ENCODE measurements around the gene RNF115. TPM values are rescaled to one million over a fixed set of nuclear protein-coding genes. Genes with fewer than 3 reads are reported as not detected.

Gene RNF115
- total RNA-seq, 1 experiment from 2014 or later: 11.0 TPM

- no peaks in the 10 kb centered on the region for H3K79me2 ChIP-seq (ENCODE audit: low read depth)
- H3K27me3 ChIP-seq (ENCODE audit: insufficient read depth, low read depth): no peaks in the 10 kb centered on the region
- no peaks in the 10 kb centered on the region for H3K9me3 ChIP-seq (ENCODE audit: insufficient read depth, low read depth)
- peaks cover 3% of the 10 kb centered on the region; the same call in 1 of the 2 replicates for H3K4me1 ChIP-seq (replicated peaks; ENCODE audit: insufficient read depth)
- peaks cover 24% of the 10 kb centered on the region; the same call in 1 of the 2 replicates for H3K36me3 ChIP-seq (ENCODE audit: low read depth)
- H3K9me2 ChIP-seq (ENCODE audit: insufficient read depth): no peaks in the 10 kb centered on the region
- ChIA-PET POLR2A (ENCODE audit: unreplicated experiment) (interaction anchor here (0.7 kb wide), 1 partner anchor 13 kb away, joined by 3 read pairs; the partner anchor contains the start of gene PIAS3), CTCF (interaction anchor here (0.6 to 2.7 kb wide), 4 partner anchors 13 to 133 kb away, joined by 4 to 16 read pairs (median 11); partner anchors contain the start of gene PIAS3)
- TF ChIP-seq EZH2 (IDR thresholded peaks at IDR 0.05; ENCODE audit: low read depth) (no peak), CTCF (conservative IDR thresholded peaks at IDR 0.05) (peak; percentile 75)
- H3K4me2 ChIP-seq: peak overlapping the region; percentile 90
- H3K27ac ChIP-seq: no peak overlapping the region
- BruUV-seq (replicated peaks): no TSS peak
- DNase-seq: peak in 1 of 2 experiments; percentile 20
- H2AFZ ChIP-seq: peak overlapping the region; percentile 83
- intact Hi-C loops (cut with micrococcal nuclease; ENCODE audit: unreplicated experiment): loop anchor here (5.0 kb wide), 1 partner anchor 166 kb away; no protein-coding TSS in a partner anchor
- no peaks in the 10 kb centered on the region for H4K20me1 ChIP-seq (ENCODE audit: insufficient read depth)
- H3K4me3 ChIP-seq: peak overlapping the region; percentile 63
- H3F3A ChIP-seq (ENCODE audit: insufficient read depth, low read depth): peaks cover 40% of the 10 kb centered on the region; the same call in 1 of the 2 replicates
Measured at GRCh38 chr1:145846201-145846612, 22.3 kb upstream of the RNF115 start.

DNA sequence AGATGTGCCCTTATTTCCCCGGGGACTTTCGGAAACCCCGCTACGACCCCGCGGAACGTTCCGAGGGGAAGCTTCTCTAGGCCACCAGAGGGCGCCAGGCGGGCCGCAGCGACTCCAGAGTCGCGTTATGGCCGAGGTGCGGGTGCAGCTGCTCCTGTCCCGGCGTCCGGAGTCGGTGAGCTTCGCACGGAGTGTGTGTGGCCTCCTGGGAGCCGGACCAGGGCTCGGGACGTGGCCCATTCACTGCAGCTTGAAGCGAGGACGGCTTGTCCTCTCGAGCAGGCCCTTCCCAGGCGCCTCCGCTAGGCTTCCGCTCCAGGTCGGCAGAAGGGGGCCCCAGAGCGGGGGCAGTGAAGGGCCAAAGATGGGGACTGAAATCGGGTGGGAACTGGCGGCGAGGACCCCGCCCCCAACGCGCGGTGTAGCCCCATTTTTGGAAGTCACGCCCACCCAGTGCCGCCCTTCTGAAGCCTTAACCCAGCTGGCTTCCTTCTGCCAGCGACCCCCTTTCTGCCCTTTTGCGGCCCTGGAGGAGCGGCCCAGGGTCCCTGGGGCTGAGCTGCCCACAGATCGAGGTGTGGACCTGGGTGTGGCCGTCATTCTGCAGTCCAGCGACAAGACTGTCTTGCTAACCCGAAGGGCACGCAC lies 21.7 kb upstream of the RNF115 start, which contains the start of gene NUDT17:
Gene NUDT17, plus strand, starts transcription at position 117 of the 648 bp plus-strand sequence. Its CDS starts 11 bp downstream, at position 128.
- peaks cover 20% of the 10 kb centered on the region; the same call in 1 of the 2 replicates for H3K36me3 ChIP-seq (ENCODE audit: low read depth)
- TSS peak; percentile 2 for BruUV-seq (replicated peaks)
- no peak for TF ChIP-seq EZH2 (IDR thresholded peaks at IDR 0.05; ENCODE audit: low read depth)
- peak; percentile 92 for TF ChIP-seq CTCF (conservative IDR thresholded peaks at IDR 0.05)
- intact Hi-C loops (cut with micrococcal nuclease; ENCODE audit: unreplicated experiment): loop anchor here (1.0 to 5.0 kb wide), 3 partner anchors 47 to 167 kb away; partner anchors contain the start of gene ITGA10
- H3K4me1 ChIP-seq (replicated peaks; ENCODE audit: insufficient read depth): peaks cover 3% of the 10 kb centered on the region; the same call in 1 of the 2 replicates
- ChIA-PET CTCF (interaction anchor here (0.6 to 2.7 kb wide), 10 partner anchors 14 to 134 kb away, joined by 3 to 16 read pairs (median 4); partner anchors contain the start of genes PIAS3 and RBM8A), POLR2A (ENCODE audit: unreplicated experiment) (interaction anchor here (0.6 to 0.9 kb wide), 5 partner anchors 22 to 65 kb away, joined by 3 to 6 read pairs (median 5); partner anchors contain the start of genes POLR3C and RNF115)
- no peaks in the 10 kb centered on the region for H3K9me2 ChIP-seq (ENCODE audit: insufficient read depth)
- H3K27me3 ChIP-seq (ENCODE audit: insufficient read depth, low read depth): no peaks in the 10 kb centered on the region
- no peaks in the 10 kb centered on the region for H3K9me3 ChIP-seq (ENCODE audit: insufficient read depth, low read depth)
- H2AFZ ChIP-seq: peak within 1 kb of the TSS; percentile 83
- peaks cover 40% of the 10 kb centered on the region; the same call in 1 of the 2 replicates for H3F3A ChIP-seq (ENCODE audit: insufficient read depth, low read depth)
- no peaks in the 10 kb centered on the region for H4K20me1 ChIP-seq (ENCODE audit: insufficient read depth)
- H3K4me2 ChIP-seq: peak within 1 kb of the TSS; percentile 90
- H3K4me3 ChIP-seq: peak within 1 kb of the TSS; percentile 63
- H3K79me2 ChIP-seq (ENCODE audit: low read depth): no peaks in the 10 kb centered on the region
- DNase-seq: peak; percentile 48 to 67
- no peak within 1 kb of the TSS for H3K27ac ChIP-seq

GRCh38 chr1:145845144-145845513 lies 21.2 kb upstream of the RNF115 start:
- no peak for TF ChIP-seq CTCF (conservative IDR thresholded peaks at IDR 0.05)
- TF ChIP-seq EZH2 (IDR thresholded peaks at IDR 0.05; ENCODE audit: low read depth): no peak
- CTCF ChIA-PET: interaction anchor here (0.6 to 2.7 kb wide), 9 partner anchors 14 to 134 kb away, joined by 3 to 16 read pairs (median 4); partner anchors contain the start of genes PIAS3 and RBM8A
- Histone ChIP-seq H3K9me3 (ENCODE audit: insufficient read depth, low read depth) (no peaks in the 10 kb centered on the region), H3K79me2 (ENCODE audit: low read depth) (no peaks in the 10 kb centered on the region), H3K27me3 (ENCODE audit: insufficient read depth, low read depth) (no peaks in the 10 kb centered on the region), H2AFZ (no peak overlapping the region), H3K4me2 (peak overlapping the region; percentile 90), H3K27ac (no peak overlapping the region), H3K4me3 (peak overlapping the region; percentile 63; the same call in 1 of the 2 replicates), H3K9me2 (ENCODE audit: insufficient read depth) (no peaks in the 10 kb centered on the region), H4K20me1 (ENCODE audit: insufficient read depth) (no peaks in the 10 kb centered on the region), H3K4me1 (replicated peaks; ENCODE audit: insufficient read depth) (peaks cover 3% of the 10 kb centered on the region; the same call in 1 of the 2 replicates), H3F3A (ENCODE audit: insufficient read depth, low read depth) (peaks cover 40% of the 10 kb centered on the region; the same call in 1 of the 2 replicates), H3K36me3 (ENCODE audit: low read depth) (peaks cover 19% of the 10 kb centered on the region; the same call in 1 of the 2 replicates)
- intact Hi-C loops (cut with micrococcal nuclease; ENCODE audit: unreplicated experiment): loop anchor here (1.0 to 5.0 kb wide), 3 partner anchors 47 to 167 kb away; partner anchors contain the start of gene ITGA10
- no TSS peak for BruUV-seq (replicated peaks)
- POLR2A ChIA-PET (ENCODE audit: unreplicated experiment): interaction anchor here (0.6 to 0.9 kb wide), 3 partner anchors 21 to 47 kb away, joined by 5 to 6 read pairs (median 6); partner anchors contain the start of genes POLR3C and RNF115
- DNase-seq: no peak
